CD4-positive, alpha-beta T cell (primary cell): ENCODE data around the gene PREP. TPM values are rescaled to one million over a fixed set of nuclear protein-coding genes. Genes with fewer than 3 reads are reported as not detected.

Source experiments
- ATAC-seq: fragments of 200-7000 bp; cut with Tn5 transposase; one replicate; pipeline ENCODE4 v1.10.0; 2022; ENCODE audit warnings: mild to moderate bottlenecking; ENCODE audit not compliant: poor library complexity
- CTCF ChIA-PET: fragments of 350-600 bp; sonication (Branson Sonifier 250); formaldehyde crosslinking; loops from one replicate; lab custom pipeline; 2021; ENCODE audit warnings: antibody characterized with exemption, inconsistent platforms; lab: Charles Lee
- POLR2A ChIA-PET: fragments of 350-600 bp; sonication (Branson Sonifier 250); formaldehyde crosslinking; loops from one replicate; lab custom pipeline; 2021; ENCODE audit warnings: antibody characterized with exemption, inconsistent platforms; lab: Charles Lee
- DNase-seq, 14 experiments: peaks; one replicate each; pipeline ENCODE4 v3.0.0-alpha.2; 2013 to 2020; ENCODE audit warnings: mixed read lengths in 2 of 14
- H3K27ac ChIP-seq, 2 donors: one replicate each; pipeline versions ENCODE4 v1.5.1 to v1.7.0; 2013; ENCODE audit warnings: low read length in 2 of 2, low read depth in 1 of 2, mild to moderate bottlenecking in 1 of 2
- H3K27me3 ChIP-seq, 2 experiments: 1 replicate in 1 of 2; 2 replicates in 1 of 2; pipeline versions ENCODE4 v1.6.1 to v1.7.0; 2013; ENCODE audit warnings: low read length in 2 of 2, control low read depth in 1 of 2, mild to moderate bottlenecking in 1 of 2, moderate library complexity in 1 of 2; ENCODE audit not compliant: insufficient read depth in 2 of 2, control insufficient read depth in 1 of 2
- H3K36me3 ChIP-seq: one replicate; pipeline ENCODE4 v1.6.1; 2013; ENCODE audit warnings: low read length, control low read depth; ENCODE audit not compliant: insufficient read depth
- H3K4me1 ChIP-seq: one replicate; pipeline ENCODE4 v1.6.1; 2013; ENCODE audit warnings: low read length, control low read depth; ENCODE audit not compliant: insufficient read depth
- H3K4me3 ChIP-seq: one replicate; pipeline ENCODE4 v1.5.1; 2013; ENCODE audit warnings: mild to moderate bottlenecking, low read length, moderate library complexity
- H3K9me3 ChIP-seq, 2 experiments: 1 replicate in 1 of 2; 2 replicates in 1 of 2; pipeline versions ENCODE4 v1.6.1 to v1.7.0; 2013; ENCODE audit warnings: low read length in 2 of 2, mild to moderate bottlenecking in 2 of 2, control low read depth in 1 of 2, moderate library complexity in 1 of 2; ENCODE audit not compliant: control insufficient read depth in 1 of 2, insufficient read depth in 1 of 2
- H3K27ac Mint-ChIP-seq: one replicate; pipeline ENCODE4 v1.8.0; 2020; ENCODE audit warnings: mixed read lengths
- H3K27me3 Mint-ChIP-seq: one replicate; pipeline ENCODE4 v1.8.0; 2021; ENCODE audit warnings: mixed read lengths
- H3K36me3 Mint-ChIP-seq: one replicate; pipeline ENCODE4 v1.8.0; 2021; ENCODE audit warnings: low read depth, mixed read lengths
- H3K4me1 Mint-ChIP-seq: one replicate; pipeline ENCODE4 v1.8.0; 2021; ENCODE audit warnings: low read depth, mixed read lengths
- H3K4me3 Mint-ChIP-seq: one replicate; pipeline ENCODE4 v1.8.0; 2020; ENCODE audit warnings: mild to moderate bottlenecking, mixed read lengths
- H3K9me3 Mint-ChIP-seq: one replicate; pipeline ENCODE4 v1.8.0; 2020; ENCODE audit warnings: mixed read lengths
- CTCF ChIP-seq: fragments of 200-600 bp; IDR thresholded peaks from one replicate; pipeline ENCODE4 v1.8.0; 2022; ENCODE audit warnings: antibody characterized with exemption, mild to moderate bottlenecking
- intact Hi-C, 2 experiments: fragments of 100-400 bp; cut with DNase I in 1 of 2; cut with micrococcal nuclease in 1 of 2; formaldehyde crosslinking; loops; one replicate each; pipeline versions ENCODE4 v1.15.1 to v1.9.0; 2023 to 2025; cut with DNase I, micrococcal nuclease
- total RNA-seq, 174 experiments: library from RNA in 2 of 174; stranded (reverse) in 2 of 174; gene quantifications; one replicate each; pipeline ENCODE4 v1.2.3 and lab custom pipeline; 2021 to 2026

The PREP gene
- total RNA-seq, 2 experiments from 2014 or later, result 14.9 to 15.6 TPM

- Histone ChIP-seq H3K9me3 (no peaks in the 10 kb centered on the region), H3K4me3 (no peak overlapping the region), H3K27ac (no peak overlapping the region), H3K27me3 (no peaks in the 10 kb centered on the region), H3K4me1 (peaks cover 7% of the 10 kb centered on the region), H3K36me3 (peaks cover 19% of the 10 kb centered on the region)
- H3K9me3 Mint-ChIP-seq, result no peaks in the 10 kb centered on the region
- ATAC-seq (no peak), DNase-seq (no peak)
- no peak overlapping the region for H3K27ac Mint-ChIP-seq
- peaks cover 55% of the 10 kb centered on the region for H3K4me1 Mint-ChIP-seq
- intact Hi-C loops, result no loop called here
- TF ChIP-seq CTCF, result no peak
- POLR2A ChIA-PET, result no interaction called here
- CTCF ChIA-PET, result no interaction called here
- no peaks in the 10 kb centered on the region for H3K27me3 Mint-ChIP-seq
- no peak overlapping the region for H3K4me3 Mint-ChIP-seq
- peaks cover 52% of the 10 kb centered on the region for H3K36me3 Mint-ChIP-seq
Measured at GRCh38 chr6:105380634-105381033, 22.2 kb downstream of the PREP start.

DNA sequence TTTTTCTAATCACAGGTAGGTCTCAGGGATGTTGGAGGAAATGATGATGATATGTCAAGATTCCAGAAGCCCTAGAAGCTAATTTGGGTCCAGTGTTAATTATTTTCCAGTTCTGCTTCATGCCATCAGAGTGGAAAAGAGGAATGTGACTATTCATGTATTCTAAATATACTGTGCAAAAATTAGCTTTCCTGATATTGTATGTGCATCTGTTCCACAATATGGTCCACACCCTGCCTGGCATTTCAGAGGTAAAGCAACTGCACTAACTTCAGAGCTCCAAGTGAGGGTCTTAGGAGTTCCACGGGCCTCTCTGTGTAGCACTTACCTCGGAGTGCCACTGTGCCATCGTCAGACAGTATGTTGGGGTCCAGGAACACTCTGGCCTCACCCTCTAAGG lies 27.1 kb downstream of the PREP start:
- ChIA-PET POLR2A (no interaction called here), CTCF (no interaction called here)
- Mint-ChIP-seq H3K27ac (no peak overlapping the region), H3K4me1 (peaks cover 20% of the 10 kb centered on the region), H3K27me3 (no peaks in the 10 kb centered on the region), H3K9me3 (no peaks in the 10 kb centered on the region), H3K36me3 (peaks cover 76% of the 10 kb centered on the region), H3K4me3 (no peak overlapping the region)
- Histone ChIP-seq H3K27me3 (no peaks in the 10 kb centered on the region), H3K4me1 (no peaks in the 10 kb centered on the region), H3K4me3 (no peak overlapping the region), H3K36me3 (peaks cover 55% of the 10 kb centered on the region), H3K27ac (no peak overlapping the region), H3K9me3 (no peaks in the 10 kb centered on the region)
- intact Hi-C loops, result no loop called here
- no peak for ATAC-seq
- no peak for DNase-seq
- TF ChIP-seq CTCF, result no peak

- intact Hi-C loops, result no loop called here
- no peaks in the 10 kb centered on the region for H3K9me3 ChIP-seq
- H3K36me3 ChIP-seq, result peaks cover 63% of the 10 kb centered on the region
- H3K4me1 ChIP-seq, result no peaks in the 10 kb centered on the region
- Mint-ChIP-seq H3K4me1 (peaks cover 6% of the 10 kb centered on the region), H3K9me3 (no peaks in the 10 kb centered on the region), H3K4me3 (no peak overlapping the region), H3K27me3 (no peaks in the 10 kb centered on the region), H3K36me3 (peaks cover 87% of the 10 kb centered on the region), H3K27ac (no peak overlapping the region)
- ATAC-seq, result no peak
- CTCF ChIA-PET, result no interaction called here
- H3K4me3 ChIP-seq, result no peak overlapping the region
- no peak overlapping the region for H3K27ac ChIP-seq
- DNase-seq, result no peak
- POLR2A ChIA-PET, result no interaction called here
- H3K27me3 ChIP-seq, result no peaks in the 10 kb centered on the region
- no peak for TF ChIP-seq CTCF
Measured at GRCh38 chr6:105374010-105374420, 28.9 kb downstream of the PREP start.
